Esophagus squamous epithelium (tissue), 5 donors: ENCODE data around the gene DIRAS1. TPM values are rescaled to one million over a fixed set of nuclear protein-coding genes. Genes with fewer than 3 reads are reported as not detected.
"Not testable (repeated sequence)": the region's sequence is repeated elsewhere in the genome, so short reads cannot be mapped to it uniquely, and the experiment has no call there.

Source experiments
- DNase-seq: peaks from one replicate; lab custom pipeline; 2025; lab: John Stamatoyannopoulos, UW
- H3K27ac ChIP-seq, 4 donors: fragments of 200-600 bp; sonication (generic); one replicate each; pipeline ENCODE4 v1.5.1; 2016 to 2019; ENCODE audit warnings: mild to moderate bottlenecking in 1 of 4
- H3K27me3 ChIP-seq, 4 donors: fragments of 200-600 bp; sonication (generic); 1 replicate in 3 of 4; 2 replicates in 1 of 4; pipeline versions ENCODE4 v1.5.1 to v1.6.0; 2017 to 2021; ENCODE audit warnings: antibody characterized with exemption in 1 of 4
- H3K36me3 ChIP-seq, 3 donors: fragments of 200-600 bp; sonication (generic); one replicate each; pipeline ENCODE4 v1.5.1; 2016 to 2019
- H3K4me1 ChIP-seq, 3 donors: fragments of 200-600 bp; sonication (generic); one replicate each; pipeline ENCODE4 v1.5.1; 2017 to 2019
- H3K4me3 ChIP-seq, 4 donors: fragments of 200-600 bp; sonication (generic); 1 replicate in 3 of 4; 2 replicates in 1 of 4; pipeline ENCODE4 v1.5.1; 2016 to 2019; ENCODE audit warnings: mild to moderate bottlenecking in 2 of 4, moderate library complexity in 1 of 4
- H3K9me3 ChIP-seq, 3 donors: fragments of 200-600 bp; sonication (generic); one replicate each; pipeline ENCODE4 v1.5.1; 2016 to 2019
- CTCF ChIP-seq, 6 experiments: fragments of 450-650 bp in 4 of 6; fragments of 200-600 bp in 2 of 6; sonication (generic) in 2 of 6; IDR thresholded peaks; one replicate each; pipeline ENCODE4 v1.5.1; 2016 to 2019; ENCODE audit warnings: antibody characterized with exemption in 6 of 6, mild to moderate bottlenecking in 4 of 6, moderate library complexity in 4 of 6
- POLR2A ChIP-seq, 4 donors: fragments of 450-650 bp; IDR thresholded peaks; one replicate each; pipeline ENCODE4 v1.6.1; 2017; ENCODE audit warnings: antibody characterized with exemption in 4 of 4, mild to moderate bottlenecking in 4 of 4, moderate library complexity in 3 of 4
- WGBS, 2 donors: methylation state at CpG; one replicate each; pipeline ENCODE4 v1.1.5; 2018; 5-methylcytosine and 5-hydroxymethylcytosine counted together
- intact Hi-C: fragments of 100-400 bp; cut with DNase I; formaldehyde crosslinking; loops from one replicate; pipeline ENCODE4 v1.15.0; 2022
- total RNA-seq, 4 donors: library from RNA; depleted of rRNA; stranded (reverse); fragments of >200 nt; gene quantifications; one replicate each; pipeline ENCODE4 v1.1.0, GENCODE V29; 2016
- donor health status: DM: yes; HTN: yes; CAD: no.

Gene DIRAS1
- total RNA-seq, 4 donors from 2014 or later = 0.61 to 2.2 (median 1.4) TPM

DNA sequence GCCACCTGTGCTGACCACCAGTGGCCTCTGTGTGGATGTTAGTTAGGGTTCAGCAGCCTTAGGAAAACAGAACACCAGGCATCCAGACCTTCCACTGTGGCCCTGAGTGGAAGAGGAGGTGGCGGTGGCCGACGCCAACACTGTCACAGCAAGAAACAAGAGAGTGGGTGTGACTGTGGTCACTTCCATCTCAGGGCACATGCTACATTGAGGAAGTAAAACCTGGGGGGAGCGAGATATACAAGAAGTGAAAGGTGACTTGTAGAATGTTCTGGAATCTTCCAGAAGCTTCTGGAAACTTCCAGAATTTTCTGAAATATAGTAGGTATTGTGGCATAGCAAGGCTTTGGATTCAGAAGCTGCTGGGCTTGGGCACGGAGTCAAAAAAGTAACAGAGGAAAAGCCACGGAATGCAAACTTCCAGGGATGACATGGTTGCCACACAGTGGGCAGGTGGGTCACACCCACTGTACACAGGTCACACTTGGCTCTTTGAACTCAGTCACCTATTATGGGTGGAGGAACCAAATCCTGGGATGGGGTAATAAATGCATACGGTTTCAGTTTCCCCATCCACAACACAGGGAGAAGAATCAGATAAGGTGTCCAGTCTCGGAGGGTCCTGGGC is 43.0 kb downstream of the DIRAS1 start:
- no peaks in the 10 kb centered on the region for H3K36me3 ChIP-seq
- no peak for DNase-seq
- no peaks in the 10 kb centered on the region for H3K9me3 ChIP-seq
- no peaks in the 10 kb centered on the region for H3K27me3 ChIP-seq
- 75 to 86% methylated on average over 5 to 6 of the region's 8 CpGs for WGBS, 2 donors
- H3K27ac ChIP-seq = peak overlapping the region in 3 of 4 donors; percentile 76 to 83 (median 78)
- H3K4me1 ChIP-seq = no peaks in the 10 kb centered on the region
- TF ChIP-seq POLR2A (IDR thresholded peaks at IDR 0.05) (no peak), CTCF (IDR thresholded peaks at IDR 0.05) (no peak)
- intact Hi-C loops = no loop called here
- no peak overlapping the region for H3K4me3 ChIP-seq

DNA sequence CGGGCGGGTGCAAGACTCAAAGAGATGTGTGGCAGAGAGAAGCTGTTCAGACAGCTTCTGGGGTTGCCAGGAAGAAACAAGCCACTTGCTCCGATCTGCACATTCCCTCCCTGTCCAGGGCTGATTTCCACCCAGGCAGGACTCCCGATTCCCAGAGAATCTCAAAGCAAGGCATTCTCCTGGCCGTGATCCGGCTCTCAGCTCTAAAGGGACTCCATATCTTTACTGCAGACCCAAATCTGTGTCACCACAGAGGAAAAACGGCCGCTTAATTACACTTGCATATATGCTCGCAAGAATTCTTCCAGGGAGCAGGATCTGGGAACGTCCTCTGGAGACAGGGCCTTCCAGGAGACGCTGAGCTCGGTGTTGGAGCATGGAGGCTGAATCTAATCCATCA is 44.3 kb downstream of the DIRAS1 start:
- Histone ChIP-seq H3K9me3 (no peaks in the 10 kb centered on the region), H3K4me1 (no peaks in the 10 kb centered on the region), H3K36me3 (no peaks in the 10 kb centered on the region), H3K4me3 (no peak overlapping the region), H3K27me3 (no peaks in the 10 kb centered on the region), H3K27ac (peak overlapping the region in 3 of 4 donors; percentile 76 to 83 (median 78))
- WGBS, 2 donors = 66 to 69% methylated on average over 10 to 11 of the region's 12 CpGs
- TF ChIP-seq POLR2A (IDR thresholded peaks at IDR 0.05) (no peak), CTCF (IDR thresholded peaks at IDR 0.05) (no peak)
- intact Hi-C loops = no loop called here
- no peak for DNase-seq

- peak overlapping the region; percentile 51 to 83 (median 77) for H3K27ac ChIP-seq
- 42 to 52% methylated on average over 10 to 11 of the region's 11 CpGs for WGBS, 2 donors
- intact Hi-C loops = no loop called here
These were observed 45.3 kb downstream of the DIRAS1 start for GRCh38 chr19:2675892-2676291.

DNA sequence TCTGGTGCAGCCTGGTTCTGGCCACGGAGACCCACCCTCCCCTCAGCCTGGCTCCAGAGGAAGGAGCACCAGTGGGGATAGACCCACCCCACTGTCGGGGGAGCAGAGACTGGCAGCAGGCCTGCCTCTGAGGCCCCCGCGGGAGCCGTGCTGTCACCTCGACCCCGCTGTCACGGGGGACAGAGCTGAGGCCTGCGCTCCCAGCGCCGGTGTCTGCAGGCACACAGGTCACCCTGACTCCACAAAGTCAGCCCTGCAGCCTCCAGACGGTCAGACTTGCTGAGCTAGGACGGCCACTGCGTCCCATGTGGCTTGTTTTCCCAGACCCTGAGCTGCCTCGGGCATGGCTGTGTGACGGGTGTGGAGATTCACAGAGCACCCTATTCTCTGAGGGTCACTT is 51.0 kb downstream of the DIRAS1 start:
- Histone ChIP-seq H3K27ac (peak overlapping the region in 3 of 4 donors; percentile 3 to 64 (median 49)), H3K36me3 (no peaks in the 10 kb centered on the region), H3K27me3 (no peaks in the 10 kb centered on the region), H3K4me1 (no peaks in the 10 kb centered on the region), H3K9me3 (no peaks in the 10 kb centered on the region), H3K4me3 (no peak overlapping the region)
- intact Hi-C loops = no loop called here
- WGBS, 2 donors = 64% methylated on average over 2 of the region's 16 CpGs; no CpG with 5 or more reads in 1 of the 2 donors
- no peak for DNase-seq
- no peak for TF ChIP-seq CTCF (IDR thresholded peaks at IDR 0.05)
- no peak for TF ChIP-seq POLR2A (IDR thresholded peaks at IDR 0.05)

More at GRCh38 chr19:2675892-2676291, 45.3 kb downstream of the DIRAS1 start:
- H3K36me3 ChIP-seq = no peaks in the 10 kb centered on the region
- no peaks in the 10 kb centered on the region for H3K4me1 ChIP-seq
- TF ChIP-seq CTCF (IDR thresholded peaks at IDR 0.05) = no peak
- no peak for TF ChIP-seq POLR2A (IDR thresholded peaks at IDR 0.05)
- H3K4me3 ChIP-seq = peak overlapping the region in 1 of 4 donors; percentile 51
- H3K27me3 ChIP-seq = no peaks in the 10 kb centered on the region
- no peak for DNase-seq
- H3K9me3 ChIP-seq = no peaks in the 10 kb centered on the region

GRCh38 chr19:2668175-2668763 is 52.9 kb downstream of the DIRAS1 start:
- peak overlapping the region in 2 of 4 donors; percentile 44 to 60 for H3K27ac ChIP-seq
- no peak overlapping the region for H3K4me3 ChIP-seq
- H3K27me3 ChIP-seq = no peaks in the 10 kb centered on the region
- no peak for DNase-seq
- H3K36me3 ChIP-seq = no peaks in the 10 kb centered on the region
- no peaks in the 10 kb centered on the region for H3K4me1 ChIP-seq
- intact Hi-C loops = no loop called here
- H3K9me3 ChIP-seq = no peaks in the 10 kb centered on the region
- TF ChIP-seq CTCF (IDR thresholded peaks at IDR 0.05) (no peak), POLR2A (IDR thresholded peaks at IDR 0.05) (peak in 1 of 4 donors; percentile 30)
- 64 to 71% methylated on average over 11 to 15 of the region's 15 CpGs for WGBS, 2 donors

GRCh38 chr19:2667349-2667748 is 53.8 kb downstream of the DIRAS1 start:
- peak overlapping the region in 1 of 4 donors; percentile 60 for H3K27ac ChIP-seq
- H3K9me3 ChIP-seq, H3K27me3 ChIP-seq, H3K36me3 ChIP-seq, H3K4me1 ChIP-seq, H3K4me3 ChIP-seq, DNase-seq, intact Hi-C loops: not testable (repeated sequence)
- 89 to 90% methylated on average over 9 to 10 of the region's 10 CpGs for WGBS, 2 donors
